Measurements from ENCODE around the gene LYRM4.

GRCh38 chr6:5173810-5174209, 86.9 kb downstream of the LYRM4 start:
- no peak for TF ChIP-seq CTCF (optimal IDR thresholded peaks at IDR 0.05 in 1 of 3, IDR thresholded peaks at IDR 0.05 in 1 of 3, conservative IDR thresholded peaks at IDR 0.05 in 1 of 3; ENCODE audit: extremely low read depth in 1 of 3, insufficient read depth in 2 of 3, low read length in 3 of 3)
- TF ChIP-seq EZH2 (IDR thresholded peaks at IDR 0.05; ENCODE audit: low read length): no peak
